Measurements from ENCODE around the gene CLDN3.

Gene CLDN3

GRCh38 chr7:73811760-73812168 lies 41.7 kb upstream of the CLDN3 start:
- Histone ChIP-seq H4K91ac (ENCODE audit: low read depth, low read length) (no peak overlapping the region), H3K27ac (ENCODE audit: low read depth, low read length) (no peak overlapping the region), H3K9ac (ENCODE audit: low read length) (no peak overlapping the region), H3K4ac (ENCODE audit: low read depth, low read length) (no peak overlapping the region), H3K36me3 (ENCODE audit: control insufficient read depth in 1 of 2, insufficient read depth in 2 of 2, low read length in 2 of 2) (no peaks in the 10 kb centered on the region), H3K14ac (ENCODE audit: low read length) (no peak overlapping the region), H2BK120ac (ENCODE audit: insufficient read depth, low read length, poor library complexity) (no peak overlapping the region), H3K18ac (ENCODE audit: low read length) (no peak overlapping the region), H3K79me2 (ENCODE audit: control insufficient read depth, insufficient read depth, low read length, poor library complexity) (no peaks in the 10 kb centered on the region), H3K4me1 (ENCODE audit: control insufficient read depth in 1 of 2, insufficient read depth in 2 of 2, low read length in 2 of 2) (peaks cover 6 to 8% of the 10 kb centered on the region in 2 experiments), H3K23ac (ENCODE audit: low read length) (no peak overlapping the region), H2BK5ac (ENCODE audit: low read depth, low read length, poor library complexity) (no peak overlapping the region), H2BK12ac (ENCODE audit: low read length) (no peak overlapping the region), H2AK5ac (ENCODE audit: low read length) (no peak overlapping the region), H3K4me2 (ENCODE audit: low read length) (no peak overlapping the region), H4K8ac (ENCODE audit: low read depth, low read length) (no peak overlapping the region), H2AFZ (ENCODE audit: insufficient read depth, low read length, poor library complexity) (no peak overlapping the region), H3K27me3 (ENCODE audit: insufficient read depth, low read length) (no peaks in the 10 kb centered on the region), H4K12ac (ENCODE audit: low read depth, low read length) (no peak overlapping the region), H3K9me3 (ENCODE audit: insufficient read depth, low read depth, low read length) (no peaks in the 10 kb centered on the region), H3K79me1 (ENCODE audit: low read length) (peaks cover 3% of the 10 kb centered on the region), H3K4me3 (ENCODE audit: low read depth, low read length) (no peak overlapping the region)
- DNase-seq, result peak; percentile 86 to 91
- WGBS (ENCODE audit: extremely low coverage, insufficient coverage, insufficient read length), result no CpG with 5 or more reads among the region's 11 CpGs

- Histone ChIP-seq H3K23ac (ENCODE audit: low read length) (no peak overlapping the region), H3K4me3 (ENCODE audit: low read depth, low read length) (no peak overlapping the region), H3K79me2 (ENCODE audit: control insufficient read depth, insufficient read depth, low read length, poor library complexity) (no peaks in the 10 kb centered on the region), H3K14ac (ENCODE audit: low read length) (no peak overlapping the region), H3K4ac (ENCODE audit: low read depth, low read length) (no peak overlapping the region), H4K91ac (ENCODE audit: low read depth, low read length) (no peak overlapping the region), H2AFZ (ENCODE audit: insufficient read depth, low read length, poor library complexity) (no peak overlapping the region), H2BK5ac (ENCODE audit: low read depth, low read length, poor library complexity) (no peak overlapping the region), H4K8ac (ENCODE audit: low read depth, low read length) (no peak overlapping the region), H3K18ac (ENCODE audit: low read length) (no peak overlapping the region), H3K9ac (ENCODE audit: low read length) (no peak overlapping the region), H3K79me1 (ENCODE audit: low read length) (peaks cover 3% of the 10 kb centered on the region), H3K36me3 (ENCODE audit: control insufficient read depth in 1 of 2, insufficient read depth in 2 of 2, low read length in 2 of 2) (no peaks in the 10 kb centered on the region), H3K4me1 (ENCODE audit: control insufficient read depth in 1 of 2, insufficient read depth in 2 of 2, low read length in 2 of 2) (peaks cover 6 to 8% of the 10 kb centered on the region in 2 experiments), H2BK12ac (ENCODE audit: low read length) (peak overlapping the region; percentile 32), H4K12ac (ENCODE audit: low read depth, low read length) (no peak overlapping the region), H3K27ac (ENCODE audit: low read depth, low read length) (no peak overlapping the region), H3K9me3 (ENCODE audit: insufficient read depth, low read depth, low read length) (no peaks in the 10 kb centered on the region), H3K27me3 (ENCODE audit: insufficient read depth, low read length) (no peaks in the 10 kb centered on the region), H2BK120ac (ENCODE audit: insufficient read depth, low read length, poor library complexity) (no peak overlapping the region), H3K4me2 (ENCODE audit: low read length) (no peak overlapping the region), H2AK5ac (ENCODE audit: low read length) (no peak overlapping the region)
- WGBS (ENCODE audit: extremely low coverage, insufficient coverage, insufficient read length), result no CpG with 5 or more reads among the region's 4 CpGs
- no peak for DNase-seq
Observed at GRCh38 chr7:73810998-73811360, 40.9 kb upstream of the CLDN3 start.

- no peak overlapping the region for H2BK120ac ChIP-seq (ENCODE audit: insufficient read depth, low read length, poor library complexity)
- H3K9me3 ChIP-seq (ENCODE audit: insufficient read depth, low read depth, low read length), result no peaks in the 10 kb centered on the region
- H3K14ac ChIP-seq (ENCODE audit: low read length), result peak overlapping the region; percentile 22
- peak overlapping the region; percentile 25 for H3K18ac ChIP-seq (ENCODE audit: low read length)
- peak overlapping the region; percentile 6 for H4K8ac ChIP-seq (ENCODE audit: low read depth, low read length)
- H2BK5ac ChIP-seq (ENCODE audit: low read depth, low read length, poor library complexity), result no peak overlapping the region
- H2AK5ac ChIP-seq (ENCODE audit: low read length), result peak overlapping the region; percentile 81
- H3K79me2 ChIP-seq (ENCODE audit: control insufficient read depth, insufficient read depth, low read length, poor library complexity), result no peaks in the 10 kb centered on the region
- H3K4me3 ChIP-seq (ENCODE audit: low read depth, low read length), result no peak overlapping the region
- H4K91ac ChIP-seq (ENCODE audit: low read depth, low read length), result peak overlapping the region; percentile 36
- H3K4me1 ChIP-seq (ENCODE audit: control insufficient read depth in 1 of 2, insufficient read depth in 2 of 2, low read length in 2 of 2), result peaks cover 6 to 8% of the 10 kb centered on the region in 2 experiments
- no CpG with 5 or more reads among the region's 21 CpGs for WGBS (ENCODE audit: extremely low coverage, insufficient coverage, insufficient read length)
- H3K4ac ChIP-seq (ENCODE audit: low read depth, low read length), result no peak overlapping the region
- no peak overlapping the region for H4K12ac ChIP-seq (ENCODE audit: low read depth, low read length)
- H3K9ac ChIP-seq (ENCODE audit: low read length), result no peak overlapping the region
- peaks cover 3% of the 10 kb centered on the region for H3K79me1 ChIP-seq (ENCODE audit: low read length)
- DNase-seq, result peak; percentile 61 to 70
- no peak overlapping the region for H3K23ac ChIP-seq (ENCODE audit: low read length)
- H3K36me3 ChIP-seq (ENCODE audit: control insufficient read depth in 1 of 2, insufficient read depth in 2 of 2, low read length in 2 of 2), result no peaks in the 10 kb centered on the region
- no peak overlapping the region for H3K4me2 ChIP-seq (ENCODE audit: low read length)
- H3K27ac ChIP-seq (ENCODE audit: low read depth, low read length), result peak overlapping the region; percentile 37
- H2AFZ ChIP-seq (ENCODE audit: insufficient read depth, low read length, poor library complexity), result no peak overlapping the region
- H3K27me3 ChIP-seq (ENCODE audit: insufficient read depth, low read length), result no peaks in the 10 kb centered on the region
- peak overlapping the region; percentile 46 for H2BK12ac ChIP-seq (ENCODE audit: low read length)
Observed at GRCh38 chr7:73809467-73809951, 39.4 kb upstream of the CLDN3 start.

- no peak overlapping the region for H3K4me3 ChIP-seq (ENCODE audit: low read depth, low read length)
- H3K9ac ChIP-seq (ENCODE audit: low read length), result no peak overlapping the region
- no peak overlapping the region for H3K4ac ChIP-seq (ENCODE audit: low read depth, low read length)
- H3K14ac ChIP-seq (ENCODE audit: low read length), result no peak overlapping the region
- WGBS (ENCODE audit: extremely low coverage, insufficient coverage, insufficient read length), result no CpG with 5 or more reads among the region's 4 CpGs
- H3K79me2 ChIP-seq (ENCODE audit: control insufficient read depth, insufficient read depth, low read length, poor library complexity), result peaks cover 4% of the 10 kb centered on the region
- H3K36me3 ChIP-seq (ENCODE audit: control insufficient read depth in 1 of 2, insufficient read depth in 2 of 2, low read length in 2 of 2), result peaks cover 0 to 1% of the 10 kb centered on the region in 2 experiments
- peaks cover 4% of the 10 kb centered on the region for H3K79me1 ChIP-seq (ENCODE audit: low read length)
- no peak overlapping the region for H3K18ac ChIP-seq (ENCODE audit: low read length)
- H3K9me3 ChIP-seq (ENCODE audit: insufficient read depth, low read depth, low read length), result no peaks in the 10 kb centered on the region
- no peaks in the 10 kb centered on the region for H3K27me3 ChIP-seq (ENCODE audit: insufficient read depth, low read length)
- no peak overlapping the region for H4K12ac ChIP-seq (ENCODE audit: low read depth, low read length)
- H2BK120ac ChIP-seq (ENCODE audit: insufficient read depth, low read length, poor library complexity), result no peak overlapping the region
- no peak overlapping the region for H2BK12ac ChIP-seq (ENCODE audit: low read length)
- H2AK5ac ChIP-seq (ENCODE audit: low read length), result no peak overlapping the region
- DNase-seq, result no peak
- H3K23ac ChIP-seq (ENCODE audit: low read length), result no peak overlapping the region
- H4K8ac ChIP-seq (ENCODE audit: low read depth, low read length), result no peak overlapping the region
- H2BK5ac ChIP-seq (ENCODE audit: low read depth, low read length, poor library complexity), result no peak overlapping the region
- no peak overlapping the region for H4K91ac ChIP-seq (ENCODE audit: low read depth, low read length)
- H3K27ac ChIP-seq (ENCODE audit: low read depth, low read length), result no peak overlapping the region
- H3K4me2 ChIP-seq (ENCODE audit: low read length), result no peak overlapping the region
- no peak overlapping the region for H2AFZ ChIP-seq (ENCODE audit: insufficient read depth, low read length, poor library complexity)
- H3K4me1 ChIP-seq (ENCODE audit: control insufficient read depth in 1 of 2, insufficient read depth in 2 of 2, low read length in 2 of 2), result peaks cover 4 to 7% of the 10 kb centered on the region in 2 experiments
Observed at GRCh38 chr7:73802459-73802858, 32.4 kb upstream of the CLDN3 start.

Measured in trophoblast cell (in vitro differentiated cells and primary cell).